HG02870 (cell line): ENCODE measurements around the gene DUSP5.
A peak's percentile ranks its signal among the peaks of the same experiment; 100 is the strongest.
"Not testable (repeated sequence)": the region's sequence is repeated elsewhere in the genome, so short reads cannot be mapped to it uniquely, and the experiment has no call there.

Experiments
- ATAC-seq: cut with Tn5 transposase; IDR thresholded peaks from one replicate; pipeline ENCODE4 v1.9.1; 2021; ENCODE audit warnings: mild to moderate bottlenecking, moderate library complexity; ENCODE audit not compliant: unreplicated experiment

DUSP5 gene

GRCh38 chr10:110497438-110498086 lies at the start of gene DUSP5:
DUSP5 (plus strand) TSS chr10:110497907; CDS start chr10:110498122, 215 bp downstream.
- ATAC-seq, result peak; percentile 61

- no peak for ATAC-seq
Measured at GRCh38 chr10:110448682-110449418, 48.9 kb upstream of the DUSP5 start.

- ATAC-seq, result no peak
Measured at GRCh38 chr10:110455446-110455845, 42.3 kb upstream of the DUSP5 start.

- no peak for ATAC-seq
Measured at GRCh38 chr10:110456046-110456445, 41.7 kb upstream of the DUSP5 start.

- ATAC-seq, result no peak
Measured at GRCh38 chr10:110456523-110457091, 41.1 kb upstream of the DUSP5 start.

- ATAC-seq, result no peak
Measured at GRCh38 chr10:110457851-110458250, 39.9 kb upstream of the DUSP5 start.

- ATAC-seq, result no peak
Measured at GRCh38 chr10:110458266-110458920, 39.3 kb upstream of the DUSP5 start.

- ATAC-seq, result no peak
Measured at GRCh38 chr10:110459600-110459999, 38.1 kb upstream of the DUSP5 start.

GRCh38 chr10:110460111-110460809 lies 37.4 kb upstream of the DUSP5 start:
- no peak for ATAC-seq

- no peak for ATAC-seq
Measured at GRCh38 chr10:110461088-110461487, 36.6 kb upstream of the DUSP5 start.

- ATAC-seq, result no peak
Measured at GRCh38 chr10:110461530-110461929, 36.2 kb upstream of the DUSP5 start.

- ATAC-seq, result no peak
Measured at GRCh38 chr10:110462166-110463095, 35.3 kb upstream of the DUSP5 start.

- ATAC-seq, result not testable (repeated sequence)
Measured at GRCh38 chr10:110468258-110468657, 29.4 kb upstream of the DUSP5 start.

GRCh38 chr10:110470541-110470940 lies 27.2 kb upstream of the DUSP5 start:
- ATAC-seq, result not testable (repeated sequence)

GRCh38 chr10:110471566-110472139 lies 26.1 kb upstream of the DUSP5 start:
- ATAC-seq, result no peak

GRCh38 chr10:110474017-110474416 lies 23.7 kb upstream of the DUSP5 start:
- ATAC-seq, result no peak

GRCh38 chr10:110474826-110475225 lies 22.9 kb upstream of the DUSP5 start:
- ATAC-seq, result no peak

GRCh38 chr10:110475722-110476515 lies 21.8 kb upstream of the DUSP5 start:
- no peak for ATAC-seq

- ATAC-seq, result no peak
Measured at GRCh38 chr10:110479710-110480109, 18.0 kb upstream of the DUSP5 start.
